ENCODE measurements around the gene CLCN6. TPM values are rescaled to one million over a fixed set of nuclear protein-coding genes. Genes with fewer than 3 reads are reported as not detected.

CLCN6 gene
- total and polyA plus RNA-seq, 10 of the 15 experiments (the other 5 are each of a cell fraction or from before 2014, with no cell fraction given), result 2.2 to 20.9 (median 10.2) TPM

DNA sequence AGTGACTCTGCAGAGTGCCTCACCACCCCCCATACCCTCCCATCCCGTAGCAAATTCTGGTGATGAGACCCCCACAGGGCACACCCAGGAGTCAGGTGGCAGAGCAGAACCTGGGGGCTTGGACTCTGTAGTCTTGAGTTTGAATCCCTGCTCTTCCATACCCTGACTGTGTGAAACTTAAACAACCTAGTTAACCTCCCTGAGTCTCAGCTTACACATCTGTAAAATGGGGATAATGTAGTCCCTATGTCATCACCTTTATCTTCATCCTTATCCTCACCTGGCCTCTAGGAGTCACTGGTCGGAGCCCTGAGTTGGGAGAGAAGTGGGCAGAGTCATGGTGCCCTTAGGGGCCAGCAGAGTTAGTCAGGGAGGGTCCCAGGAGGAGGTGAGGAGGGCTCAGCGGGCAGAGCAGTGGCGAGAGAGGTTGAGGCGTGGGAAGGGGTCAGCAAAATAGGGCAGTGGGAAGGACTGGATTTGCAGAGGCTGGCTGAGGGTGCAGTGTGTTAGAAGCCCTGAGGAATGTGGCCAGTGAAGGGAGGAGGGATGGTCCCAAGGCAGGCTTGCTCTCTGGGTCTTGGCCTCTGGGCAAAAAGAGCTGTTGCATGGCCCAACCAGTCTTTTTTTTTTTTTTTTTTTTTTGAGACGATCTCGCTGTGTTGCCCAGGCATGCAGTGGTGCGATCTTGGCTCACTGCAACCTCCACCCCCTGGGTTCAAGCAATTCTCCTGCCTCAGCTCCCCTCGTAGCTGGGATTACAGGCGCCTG is 25.4 kb upstream of the CLCN6 start (continued):
- TF ChIP-seq KAT2A (conservative IDR thresholded peaks at IDR 0.05; ENCODE audit: control insufficient read depth, low read depth, low read length) (no peak), SMAD5 (IDR thresholded peaks at IDR 0.05; ENCODE audit: low read depth) (no peak), ETV6 (conservative IDR thresholded peaks at IDR 0.05 in 1 of 2, IDR thresholded peaks at IDR 0.05 in 1 of 2; ENCODE audit: borderline replicate concordance in 1 of 2, low read depth in 1 of 2) (no peak), SIX5 (IDR thresholded peaks at IDR 0.05; ENCODE audit: low read depth, low read length, severe bottlenecking) (no peak), YBX1 (IDR thresholded peaks at IDR 0.05) (no peak), TCF12 (IDR thresholded peaks at IDR 0.05; ENCODE audit: low read depth, low read length) (no peak), CBX3 (IDR thresholded peaks at IDR 0.05; ENCODE audit: borderline replicate concordance, low read depth) (no peak), WRNIP1 (IDR thresholded peaks at IDR 0.05; ENCODE audit: borderline replicate concordance, low read depth, low read length) (no peak), TCF7 (IDR thresholded peaks at IDR 0.05; ENCODE audit: borderline replicate concordance) (no peak), EED (IDR thresholded peaks at IDR 0.05; ENCODE audit: low read depth) (no peak), ZZZ3 (IDR thresholded peaks at IDR 0.05; ENCODE audit: control insufficient read depth, insufficient read length, low read depth) (no peak)

DNA sequence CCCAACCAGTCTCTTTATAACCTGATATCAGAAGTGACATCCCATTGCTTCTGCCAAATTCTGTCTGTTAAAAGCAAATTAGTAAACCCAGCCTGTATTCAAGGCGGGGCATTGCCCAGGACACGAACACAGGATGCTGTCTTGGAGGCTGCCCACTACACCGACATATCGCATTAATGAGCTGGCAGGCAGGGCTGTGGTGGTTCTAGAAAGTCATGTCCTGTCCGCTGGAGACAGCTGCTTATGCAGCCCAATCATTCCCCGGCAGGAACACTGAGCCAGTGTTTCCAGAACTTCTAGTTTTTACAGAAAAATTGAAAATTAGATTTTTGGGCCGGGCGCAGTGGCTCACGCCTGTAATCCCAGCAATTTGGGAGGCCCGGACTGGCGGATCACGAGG is 24.7 kb upstream of the CLCN6 start:
- in situ Hi-C loops (cut with MboI) (no loop called here), intact Hi-C loops (cut with micrococcal nuclease; ENCODE audit: unreplicated experiment) (no loop called here)
- Histone ChIP-seq H2AFZ (ENCODE audit: control insufficient read depth, low read depth, low read length) (no peak overlapping the region), H3K4me1 (ENCODE audit: control insufficient read depth, insufficient read depth, low read length) (peaks cover 4% of the 10 kb centered on the region; the same call in 1 of the 2 replicates), H3K27ac (ENCODE audit: control insufficient read depth, insufficient read depth) (no peak overlapping the region), H3K79me2 (ENCODE audit: control insufficient read depth, insufficient read depth, low read length) (no peaks in the 10 kb centered on the region), H3K36me3 (ENCODE audit: control insufficient read depth in 2 of 2, insufficient read depth in 2 of 2, low read length in 1 of 2) (no peaks in the 10 kb centered on the region), H3K27me3 (replicated peaks in 1 of 2; ENCODE audit: control insufficient read depth in 2 of 2, insufficient read depth in 2 of 2, low read length in 1 of 2) (no peaks in the 10 kb centered on the region), H3K4me3 (no peak overlapping the region), H3K9me3 (replicated peaks; ENCODE audit: control insufficient read depth, insufficient read depth, low read length) (no peaks in the 10 kb centered on the region), H3K9ac (ENCODE audit: control insufficient read depth, insufficient read depth, low read length) (no peak overlapping the region), H3K4me2 (ENCODE audit: control insufficient read depth, insufficient read depth) (no peak overlapping the region), H4K20me1 (ENCODE audit: control insufficient read depth, insufficient read depth) (no peaks in the 10 kb centered on the region)
- no peak for FAIRE-seq
- RAD21 ChIA-PET (ENCODE audit: unreplicated experiment), result interaction anchor here (1.0 kb wide), 1 partner anchor 113 kb away, joined by 3 read pairs; no protein-coding TSS in a partner anchor
- ATAC-seq, result no peak
- CTCF ChIA-PET, result no interaction called here
- POLR2A ChIA-PET, result interaction anchor here (0.5 to 0.6 kb wide), 2 partner anchors 23 to 1296 kb away, joined by 3 to 6 read pairs; no protein-coding TSS in a partner anchor
- no TSS peak for BruUV-seq (replicated peaks)
- DNase-seq (ENCODE audit: low read depth, low spot score), result no peak
- SMC1A ChIA-PET (ENCODE audit: uncharacterized antibody, unreplicated experiment), result no interaction called here
- 65% methylated on average over 12 of the region's 12 CpGs for WGBS (ENCODE audit: insufficient coverage, insufficient replicate concordance, low lambda C conversion rate, missing lambda C conversion rate)
- TF ChIP-seq, protein P1, sequence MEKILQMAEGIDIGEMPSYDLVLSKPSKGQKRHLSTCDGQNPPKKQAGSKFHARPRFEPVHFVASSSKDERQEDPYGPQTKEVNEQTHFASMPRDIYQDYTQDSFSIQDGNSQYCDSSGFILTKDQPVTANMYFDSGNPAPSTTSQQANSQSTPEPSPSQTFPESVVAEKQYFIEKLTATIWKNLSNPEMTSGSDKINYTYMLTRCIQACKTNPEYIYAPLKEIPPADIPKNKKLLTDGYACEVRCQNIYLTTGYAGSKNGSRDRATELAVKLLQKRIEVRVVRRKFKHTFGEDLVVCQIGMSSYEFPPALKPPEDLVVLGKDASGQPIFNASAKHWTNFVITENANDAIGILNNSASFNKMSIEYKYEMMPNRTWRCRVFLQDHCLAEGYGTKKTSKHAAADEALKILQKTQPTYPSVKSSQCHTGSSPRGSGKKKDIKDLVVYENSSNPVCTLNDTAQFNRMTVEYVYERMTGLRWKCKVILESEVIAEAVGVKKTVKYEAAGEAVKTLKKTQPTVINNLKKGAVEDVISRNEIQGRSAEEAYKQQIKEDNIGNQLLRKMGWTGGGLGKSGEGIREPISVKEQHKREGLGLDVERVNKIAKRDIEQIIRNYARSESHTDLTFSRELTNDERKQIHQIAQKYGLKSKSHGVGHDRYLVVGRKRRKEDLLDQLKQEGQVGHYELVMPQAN (conservative IDR thresholded peaks at IDR 0.05), result no peak
- TF ChIP-seq ESRRA (IDR thresholded peaks at IDR 0.05; ENCODE audit: low read length), result no peak
- TF ChIP-seq, protein P2, sequence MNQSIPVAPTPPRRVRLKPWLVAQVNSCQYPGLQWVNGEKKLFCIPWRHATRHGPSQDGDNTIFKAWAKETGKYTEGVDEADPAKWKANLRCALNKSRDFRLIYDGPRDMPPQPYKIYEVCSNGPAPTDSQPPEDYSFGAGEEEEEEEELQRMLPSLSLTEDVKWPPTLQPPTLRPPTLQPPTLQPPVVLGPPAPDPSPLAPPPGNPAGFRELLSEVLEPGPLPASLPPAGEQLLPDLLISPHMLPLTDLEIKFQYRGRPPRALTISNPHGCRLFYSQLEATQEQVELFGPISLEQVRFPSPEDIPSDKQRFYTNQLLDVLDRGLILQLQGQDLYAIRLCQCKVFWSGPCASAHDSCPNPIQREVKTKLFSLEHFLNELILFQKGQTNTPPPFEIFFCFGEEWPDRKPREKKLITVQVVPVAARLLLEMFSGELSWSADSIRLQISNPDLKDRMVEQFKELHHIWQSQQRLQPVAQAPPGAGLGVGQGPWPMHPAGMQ (IDR thresholded peaks at IDR 0.05; ENCODE audit: borderline replicate concordance), result no peak
- TF ChIP-seq FOXK2 (IDR thresholded peaks at IDR 0.05), result no peak
- no peak for TF ChIP-seq BCL3 (IDR thresholded peaks at IDR 0.05; ENCODE audit: borderline replicate concordance, insufficient read depth, low read depth, low read length, poor library complexity, severe bottlenecking)
- TF ChIP-seq GATAD2B (conservative IDR thresholded peaks at IDR 0.05; ENCODE audit: low read depth), result no peak
- TF ChIP-seq RAD51 (IDR thresholded peaks at IDR 0.05), result no peak
